ENCODE measurements around the gene KPNA3. TPM values are rescaled to one million over a fixed set of nuclear protein-coding genes. Genes with fewer than 3 reads are reported as not detected.
A peak's percentile ranks its signal among the peaks of the same experiment; 100 is the strongest.

The KPNA3 gene
- total RNA-seq, 5 donors from 2014 or later (not counting 1 experiment from before 2014, with no cell fraction given), result 19.6 to 22.3 (median 21.4) TPM

DNA sequence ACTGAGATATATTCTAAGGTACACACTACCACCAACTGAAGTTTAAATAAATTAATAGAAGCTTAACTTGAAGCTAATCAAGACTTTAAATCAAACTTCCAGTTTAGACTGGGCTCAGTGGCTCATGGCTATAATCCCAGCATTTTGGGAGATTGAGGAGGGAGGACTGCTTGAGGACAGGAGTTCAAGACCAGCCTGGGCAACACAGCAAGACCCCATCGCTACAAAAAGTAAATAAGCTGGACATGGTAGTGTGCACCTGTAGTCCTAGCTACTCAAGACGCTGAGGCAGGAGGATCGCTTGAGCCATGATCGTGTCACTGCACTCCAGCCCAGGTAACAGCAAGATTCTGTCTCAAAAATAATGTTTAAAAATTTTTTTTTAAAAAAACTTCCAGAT, 8.6 kb downstream of the KPNA3 start:
- Mint-ChIP-seq H3K36me3 (peaks cover 19% of the 10 kb centered on the region), H3K9me3 (no peaks in the 10 kb centered on the region), H3K4me1 (peaks cover 73 to 79% (median 75%) of the 10 kb centered on the region in 3 donors), H3K27ac (no peak overlapping the region), H3K27me3 (no peaks in the 10 kb centered on the region), H3K4me3 (no peak overlapping the region)
- WGBS (ENCODE audit: insufficient coverage), result 100% methylated on average over 1 of the region's 4 CpGs
- Histone ChIP-seq H3K27me3 (replicated peaks in 1 of 2; ENCODE audit: control insufficient read depth in 2 of 2, extremely low read depth in 1 of 2, insufficient read depth in 2 of 2, low read length in 1 of 2) (no peaks in the 10 kb centered on the region), H3K36me3 (ENCODE audit: control insufficient read depth in 2 of 2, extremely low read depth in 1 of 2, insufficient read depth in 1 of 2, low read length in 1 of 2) (no peaks in the 10 kb centered on the region), H3K4me3 (ENCODE audit: control insufficient read depth in 1 of 2, extremely low read depth in 1 of 2, low read length in 1 of 2) (no peak overlapping the region), H3K9me3 (no peaks in the 10 kb centered on the region), H3K4me1 (ENCODE audit: control insufficient read depth in 1 of 2, extremely low read depth in 1 of 2, insufficient read depth in 2 of 2, low read length in 2 of 2) (no peaks in the 10 kb centered on the region), H3K27ac (ENCODE audit: low read length) (no peak overlapping the region)
- DNase-seq (no peak), ATAC-seq (replicated peaks in 1 of 4) (no peak)
- ChIA-PET CTCF (no interaction called here), POLR2A (interaction anchor here (0.5 to 0.7 kb wide), 5 partner anchors 21 to 809 kb away, joined by 3 to 6 read pairs (median 3); no protein-coding TSS in a partner anchor)

- DNase-seq (no peak), ATAC-seq (replicated peaks in 1 of 4) (no peak)
- Mint-ChIP-seq H3K27ac (no peak overlapping the region), H3K4me1 (peaks cover 80 to 83% (median 81%) of the 10 kb centered on the region in 3 donors), H3K9me3 (no peaks in the 10 kb centered on the region), H3K27me3 (no peaks in the 10 kb centered on the region), H3K4me3 (no peak overlapping the region), H3K36me3 (peaks cover 16% of the 10 kb centered on the region)
- Histone ChIP-seq H3K27ac (ENCODE audit: low read length) (no peak overlapping the region), H3K27me3 (replicated peaks in 1 of 2; ENCODE audit: control insufficient read depth in 2 of 2, extremely low read depth in 1 of 2, insufficient read depth in 2 of 2, low read length in 1 of 2) (no peaks in the 10 kb centered on the region), H3K9me3 (no peaks in the 10 kb centered on the region), H3K4me1 (ENCODE audit: control insufficient read depth in 1 of 2, extremely low read depth in 1 of 2, insufficient read depth in 2 of 2, low read length in 2 of 2) (peaks cover 2 to 3% of the 10 kb centered on the region in 2 experiments), H3K36me3 (ENCODE audit: control insufficient read depth in 2 of 2, extremely low read depth in 1 of 2, insufficient read depth in 1 of 2, low read length in 1 of 2) (no peaks in the 10 kb centered on the region), H3K4me3 (ENCODE audit: control insufficient read depth in 1 of 2, extremely low read depth in 1 of 2, low read length in 1 of 2) (no peak overlapping the region)
- WGBS (ENCODE audit: insufficient coverage), result 100% methylated on average over 1 of the region's 2 CpGs
- CTCF ChIA-PET, result no interaction called here
- POLR2A ChIA-PET, result interaction anchor here (0.6 to 0.7 kb wide), 2 partner anchors 33 to 1688 kb away, joined by 3 to 4 read pairs; partner anchors contain the start of gene MED4 (in 1 of the 2)
These were observed 9.7 kb downstream of the KPNA3 start for GRCh38 chr13:49782784-49783183.

- WGBS (ENCODE audit: insufficient coverage), result no CpG with 5 or more reads among the region's 3 CpGs
- H3K4me1 Mint-ChIP-seq, result peaks cover 82 to 85% (median 85%) of the 10 kb centered on the region in 3 donors
- no peaks in the 10 kb centered on the region for H3K27me3 ChIP-seq (replicated peaks in 1 of 2; ENCODE audit: control insufficient read depth in 2 of 2, extremely low read depth in 1 of 2, insufficient read depth in 2 of 2, low read length in 1 of 2)
- no peak overlapping the region for H3K27ac Mint-ChIP-seq
- H3K9me3 Mint-ChIP-seq, result no peaks in the 10 kb centered on the region
- no peak overlapping the region for H3K4me3 Mint-ChIP-seq
- DNase-seq (no peak), ATAC-seq (replicated peaks in 1 of 4) (no peak)
- peaks cover 2 to 7% of the 10 kb centered on the region in 2 experiments for H3K4me1 ChIP-seq (ENCODE audit: control insufficient read depth in 1 of 2, extremely low read depth in 1 of 2, insufficient read depth in 2 of 2, low read length in 2 of 2)
- CTCF ChIA-PET, result interaction anchor here in 1 of 2 donors (1.0 kb wide), 1 partner anchor 11 kb away, joined by 4 read pairs; no protein-coding TSS in a partner anchor
- POLR2A ChIA-PET, result no interaction called here
- H3K9me3 ChIP-seq, result no peaks in the 10 kb centered on the region
- no peaks in the 10 kb centered on the region for H3K27me3 Mint-ChIP-seq
- no peak overlapping the region for H3K27ac ChIP-seq (ENCODE audit: low read length)
- no peaks in the 10 kb centered on the region for H3K36me3 ChIP-seq (ENCODE audit: control insufficient read depth in 2 of 2, extremely low read depth in 1 of 2, insufficient read depth in 1 of 2, low read length in 1 of 2)
- H3K4me3 ChIP-seq (ENCODE audit: control insufficient read depth in 1 of 2, extremely low read depth in 1 of 2, low read length in 1 of 2), result no peak overlapping the region
- peaks cover 15% of the 10 kb centered on the region for H3K36me3 Mint-ChIP-seq
These were observed 10.7 kb downstream of the KPNA3 start for GRCh38 chr13:49781806-49782205.

GRCh38 chr13:49779721-49780120, 12.8 kb downstream of the KPNA3 start:
- POLR2A ChIA-PET, result interaction anchor here in 1 of 2 donors (0.5 to 0.6 kb wide), 2 partner anchors 9 to 1957 kb away, joined by 3 to 5 read pairs; no protein-coding TSS in a partner anchor
- CTCF ChIA-PET, result no interaction called here
- Mint-ChIP-seq H3K36me3 (peaks cover 6% of the 10 kb centered on the region), H3K4me1 (peaks cover 75 to 84% (median 76%) of the 10 kb centered on the region in 3 donors), H3K4me3 (no peak overlapping the region), H3K9me3 (no peaks in the 10 kb centered on the region), H3K27ac (no peak overlapping the region), H3K27me3 (no peaks in the 10 kb centered on the region)
- no peaks in the 10 kb centered on the region for H3K9me3 ChIP-seq
- no peaks in the 10 kb centered on the region for H3K27me3 ChIP-seq (replicated peaks in 1 of 2; ENCODE audit: control insufficient read depth in 2 of 2, extremely low read depth in 1 of 2, insufficient read depth in 2 of 2, low read length in 1 of 2)
- no peaks in the 10 kb centered on the region for H3K36me3 ChIP-seq (ENCODE audit: control insufficient read depth in 2 of 2, extremely low read depth in 1 of 2, insufficient read depth in 1 of 2, low read length in 1 of 2)
- no peak for DNase-seq
- peaks cover 2 to 7% of the 10 kb centered on the region in 2 experiments for H3K4me1 ChIP-seq (ENCODE audit: control insufficient read depth in 1 of 2, extremely low read depth in 1 of 2, insufficient read depth in 2 of 2, low read length in 2 of 2)
- ATAC-seq (replicated peaks in 1 of 4), result no peak
- H3K27ac ChIP-seq (ENCODE audit: low read length), result no peak overlapping the region
- H3K4me3 ChIP-seq (ENCODE audit: control insufficient read depth in 1 of 2, extremely low read depth in 1 of 2, low read length in 1 of 2), result no peak overlapping the region

DNA sequence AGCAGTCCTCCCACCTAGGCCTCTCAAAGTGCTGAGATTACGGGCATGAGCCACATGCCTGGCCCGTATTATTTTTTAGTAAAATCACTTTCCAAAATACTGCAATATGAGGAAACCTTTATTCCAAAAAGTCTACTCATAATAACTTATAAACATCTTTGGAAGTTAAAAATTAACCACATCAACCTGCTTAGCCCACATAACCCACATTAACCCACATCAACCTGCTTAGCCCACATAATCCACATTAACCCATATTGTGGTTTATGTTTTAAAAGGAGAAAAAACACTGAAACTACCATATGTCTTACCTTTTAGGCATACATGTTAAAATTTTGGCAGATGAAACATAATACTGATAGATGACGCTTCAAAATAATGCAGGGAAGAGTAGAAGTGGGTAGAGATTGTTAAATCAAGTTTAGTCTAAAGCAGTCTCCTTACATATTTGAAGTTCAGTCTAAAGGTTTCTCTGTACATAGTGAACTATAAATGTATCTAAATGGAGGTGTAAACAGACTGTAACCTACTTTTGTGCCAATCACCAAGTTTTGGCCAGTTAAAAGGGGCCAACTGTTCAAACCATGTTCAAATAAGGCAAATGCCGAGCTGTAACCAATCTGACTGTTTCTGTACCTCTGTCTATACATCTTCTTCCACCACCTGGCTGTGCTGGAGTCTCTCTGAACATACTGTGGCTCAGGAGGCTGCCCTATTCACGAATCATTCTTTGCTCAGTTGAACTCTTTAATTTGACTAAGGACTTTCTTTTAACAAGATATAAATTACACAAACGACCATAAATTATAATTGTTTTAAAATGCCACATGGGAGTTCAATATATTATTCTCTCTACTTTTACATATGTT, 14.5 kb downstream of the KPNA3 start:
- ATAC-seq (replicated peaks in 1 of 4) (no peak), DNase-seq (peak in 1 of 35 experiments; percentile 9)
- Mint-ChIP-seq H3K9me3 (no peaks in the 10 kb centered on the region), H3K4me1 (peaks cover 62 to 72% (median 72%) of the 10 kb centered on the region in 3 donors), H3K4me3 (no peak overlapping the region), H3K27ac (no peak overlapping the region), H3K36me3 (no peaks in the 10 kb centered on the region), H3K27me3 (no peaks in the 10 kb centered on the region)
- Histone ChIP-seq H3K27ac (ENCODE audit: low read length) (no peak overlapping the region), H3K27me3 (replicated peaks in 1 of 2; ENCODE audit: control insufficient read depth in 2 of 2, extremely low read depth in 1 of 2, insufficient read depth in 2 of 2, low read length in 1 of 2) (no peaks in the 10 kb centered on the region), H3K36me3 (ENCODE audit: control insufficient read depth in 2 of 2, extremely low read depth in 1 of 2, insufficient read depth in 1 of 2, low read length in 1 of 2) (no peaks in the 10 kb centered on the region), H3K4me3 (ENCODE audit: control insufficient read depth in 1 of 2, extremely low read depth in 1 of 2, low read length in 1 of 2) (no peak overlapping the region), H3K4me1 (ENCODE audit: control insufficient read depth in 1 of 2, extremely low read depth in 1 of 2, insufficient read depth in 2 of 2, low read length in 2 of 2) (peaks cover 2 to 7% of the 10 kb centered on the region in 2 experiments), H3K9me3 (no peaks in the 10 kb centered on the region)
- ChIA-PET CTCF (interaction anchor here (0.6 kb wide), 2 partner anchors 137 to 307 kb away, joined by 3 read pairs; no protein-coding TSS in a partner anchor), POLR2A (interaction anchor here (0.5 to 0.6 kb wide), 4 partner anchors 11 to 169 kb away, joined by 3 to 5 read pairs (median 4); partner anchors contain the start of gene KPNA3 (in 1 of the 2))
- 73% methylated on average over 2 of the region's 6 CpGs for WGBS (ENCODE audit: insufficient coverage)

GRCh38 chr13:49776871-49777270, 15.6 kb downstream of the KPNA3 start:
- no peak overlapping the region for H3K27ac Mint-ChIP-seq
- no peak overlapping the region for H3K27ac ChIP-seq (ENCODE audit: low read length)
- H3K4me1 ChIP-seq (ENCODE audit: control insufficient read depth in 1 of 2, extremely low read depth in 1 of 2, insufficient read depth in 2 of 2, low read length in 2 of 2), result peaks cover 2 to 7% of the 10 kb centered on the region in 2 experiments
- H3K36me3 Mint-ChIP-seq, result no peaks in the 10 kb centered on the region
- no peaks in the 10 kb centered on the region for H3K36me3 ChIP-seq (ENCODE audit: control insufficient read depth in 2 of 2, extremely low read depth in 1 of 2, insufficient read depth in 1 of 2, low read length in 1 of 2)
- no peaks in the 10 kb centered on the region for H3K9me3 ChIP-seq
- H3K27me3 ChIP-seq (replicated peaks in 1 of 2; ENCODE audit: control insufficient read depth in 2 of 2, extremely low read depth in 1 of 2, insufficient read depth in 2 of 2, low read length in 1 of 2), result no peaks in the 10 kb centered on the region
- H3K4me3 ChIP-seq (ENCODE audit: control insufficient read depth in 1 of 2, extremely low read depth in 1 of 2, low read length in 1 of 2), result no peak overlapping the region
- CTCF ChIA-PET, result interaction anchor here in 1 of 2 donors (0.9 kb wide), 1 partner anchor 12 kb away, joined by 3 read pairs; no protein-coding TSS in a partner anchor
- H3K9me3 Mint-ChIP-seq, result no peaks in the 10 kb centered on the region
- POLR2A ChIA-PET, result interaction anchor here (0.5 to 1.0 kb wide), 4 partner anchors 15 to 745 kb away, joined by 3 to 5 read pairs (median 4); no protein-coding TSS in a partner anchor
- no peak for ATAC-seq (replicated peaks in 1 of 4)
- no peaks in the 10 kb centered on the region for H3K27me3 Mint-ChIP-seq
- no peak overlapping the region for H3K4me3 Mint-ChIP-seq
- no peak for DNase-seq
- peaks cover 64 to 72% (median 69%) of the 10 kb centered on the region in 3 donors for H3K4me1 Mint-ChIP-seq
